Measurements from ENCODE around the gene IMP4.

IMP4 gene, protein sequence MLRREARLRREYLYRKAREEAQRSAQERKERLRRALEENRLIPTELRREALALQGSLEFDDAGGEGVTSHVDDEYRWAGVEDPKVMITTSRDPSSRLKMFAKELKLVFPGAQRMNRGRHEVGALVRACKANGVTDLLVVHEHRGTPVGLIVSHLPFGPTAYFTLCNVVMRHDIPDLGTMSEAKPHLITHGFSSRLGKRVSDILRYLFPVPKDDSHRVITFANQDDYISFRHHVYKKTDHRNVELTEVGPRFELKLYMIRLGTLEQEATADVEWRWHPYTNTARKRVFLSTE

DNA sequence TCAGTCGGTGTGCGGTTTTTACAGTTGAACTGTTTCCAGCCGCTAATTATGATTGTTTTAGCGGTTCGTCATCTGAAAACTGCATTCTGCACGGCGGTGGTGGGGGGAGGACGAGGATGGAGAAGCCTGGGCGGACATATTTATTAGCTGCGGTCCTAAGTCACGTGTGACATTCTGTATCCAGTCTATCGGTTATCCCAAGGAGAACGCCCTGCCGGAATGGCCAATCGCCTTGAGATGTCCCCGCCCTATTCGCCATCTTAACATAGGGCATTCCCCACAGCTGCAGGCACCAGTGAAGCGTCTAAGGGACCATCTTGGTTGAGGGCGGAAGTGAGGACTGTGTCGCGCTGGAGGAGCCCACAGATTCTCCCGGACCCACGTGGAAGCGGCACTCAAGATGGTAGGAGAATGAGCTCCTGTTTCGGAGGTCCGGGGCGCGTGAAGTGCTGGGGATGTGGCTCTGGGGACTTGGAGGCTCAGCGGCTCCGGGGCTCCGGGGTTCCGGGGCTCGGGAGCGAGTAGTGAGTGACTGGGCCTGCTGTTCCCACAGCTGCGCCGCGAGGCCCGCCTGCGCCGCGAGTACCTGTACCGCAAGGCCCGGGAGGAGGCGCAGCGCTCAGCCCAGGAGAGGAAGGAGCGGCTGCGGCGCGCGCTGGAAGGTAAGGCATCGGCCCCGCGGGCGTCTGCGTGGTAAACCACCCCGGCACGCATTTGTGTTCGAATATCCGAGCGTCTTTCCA lies at the start of gene IMP4:
TSS of gene IMP4 (plus strand) at position 365 of the 743 bp plus-strand sequence. CDS start at position 401, 36 bp downstream.
- peak within 1 kb of the TSS; percentile 76 for H3K27ac ChIP-seq
- TF ChIP-seq, protein P1, sequence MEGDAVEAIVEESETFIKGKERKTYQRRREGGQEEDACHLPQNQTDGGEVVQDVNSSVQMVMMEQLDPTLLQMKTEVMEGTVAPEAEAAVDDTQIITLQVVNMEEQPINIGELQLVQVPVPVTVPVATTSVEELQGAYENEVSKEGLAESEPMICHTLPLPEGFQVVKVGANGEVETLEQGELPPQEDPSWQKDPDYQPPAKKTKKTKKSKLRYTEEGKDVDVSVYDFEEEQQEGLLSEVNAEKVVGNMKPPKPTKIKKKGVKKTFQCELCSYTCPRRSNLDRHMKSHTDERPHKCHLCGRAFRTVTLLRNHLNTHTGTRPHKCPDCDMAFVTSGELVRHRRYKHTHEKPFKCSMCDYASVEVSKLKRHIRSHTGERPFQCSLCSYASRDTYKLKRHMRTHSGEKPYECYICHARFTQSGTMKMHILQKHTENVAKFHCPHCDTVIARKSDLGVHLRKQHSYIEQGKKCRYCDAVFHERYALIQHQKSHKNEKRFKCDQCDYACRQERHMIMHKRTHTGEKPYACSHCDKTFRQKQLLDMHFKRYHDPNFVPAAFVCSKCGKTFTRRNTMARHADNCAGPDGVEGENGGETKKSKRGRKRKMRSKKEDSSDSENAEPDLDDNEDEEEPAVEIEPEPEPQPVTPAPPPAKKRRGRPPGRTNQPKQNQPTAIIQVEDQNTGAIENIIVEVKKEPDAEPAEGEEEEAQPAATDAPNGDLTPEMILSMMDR (conservative IDR thresholded peaks at IDR 0.05) = peak; percentile 47
- peak; percentile 93 for TF ChIP-seq ZFX (IDR thresholded peaks at IDR 0.05)

DNA sequence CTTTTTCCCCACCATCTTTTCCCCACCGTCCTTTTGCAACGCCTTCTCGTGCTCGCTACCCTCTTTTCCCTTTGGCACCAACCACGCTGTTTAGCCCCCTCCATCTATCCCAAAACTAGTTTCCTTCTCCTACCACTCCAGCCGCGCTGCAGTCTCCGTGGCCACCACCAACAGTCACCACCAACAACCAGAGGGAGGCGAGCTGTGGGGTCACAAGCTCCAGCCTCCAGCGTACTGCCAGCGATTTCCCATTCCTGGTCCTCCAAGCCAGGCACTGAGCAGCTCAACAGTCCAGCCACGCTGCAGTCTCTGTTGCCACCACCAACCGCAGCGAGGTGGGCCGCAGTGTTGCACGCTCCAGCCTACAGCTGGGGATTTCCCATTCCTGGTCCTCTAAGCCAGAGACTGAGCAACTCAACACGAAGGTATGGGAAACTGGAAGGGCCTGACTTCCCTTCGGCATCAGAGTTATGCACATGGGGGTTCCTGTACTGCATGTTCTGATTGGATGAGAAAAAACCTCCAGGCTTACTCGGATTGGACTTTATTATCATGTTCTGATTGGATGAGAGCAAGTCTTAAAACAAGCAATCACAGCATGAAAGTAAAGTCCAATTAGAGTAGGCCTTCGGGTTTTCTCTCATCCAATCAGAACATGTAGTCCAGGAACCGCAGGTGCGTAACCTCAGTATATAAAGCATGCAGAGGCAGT lies 42.3 kb upstream of the IMP4 start:
- TF ChIP-seq, protein P1 (conservative IDR thresholded peaks at IDR 0.05) = no peak
- no peak for TF ChIP-seq ZFX (IDR thresholded peaks at IDR 0.05)
- H3K27ac ChIP-seq = no peak overlapping the region

DNA sequence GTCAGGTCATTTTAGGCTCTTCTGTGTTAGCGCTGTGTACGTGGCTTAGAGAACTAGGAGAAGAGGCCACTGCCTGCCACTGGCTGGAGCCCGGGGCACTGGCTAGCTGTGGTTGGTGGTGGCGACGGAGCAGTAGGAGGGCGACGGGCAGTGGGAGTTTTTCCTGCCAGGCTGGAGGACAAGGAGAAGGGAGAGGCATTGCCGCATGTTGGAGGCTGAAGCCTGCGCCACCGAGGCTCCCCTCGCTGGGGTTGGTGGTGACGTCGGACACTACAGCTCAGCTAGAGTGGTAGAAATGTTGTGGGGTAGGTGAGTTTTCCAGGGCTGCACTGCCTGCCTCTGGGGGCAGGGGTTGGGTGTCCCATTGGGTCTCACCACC lies 41.7 kb upstream of the IMP4 start:
- H3K27ac ChIP-seq = no peak overlapping the region
- TF ChIP-seq, protein P1 (conservative IDR thresholded peaks at IDR 0.05) = no peak
- TF ChIP-seq ZFX (IDR thresholded peaks at IDR 0.05) = no peak

DNA sequence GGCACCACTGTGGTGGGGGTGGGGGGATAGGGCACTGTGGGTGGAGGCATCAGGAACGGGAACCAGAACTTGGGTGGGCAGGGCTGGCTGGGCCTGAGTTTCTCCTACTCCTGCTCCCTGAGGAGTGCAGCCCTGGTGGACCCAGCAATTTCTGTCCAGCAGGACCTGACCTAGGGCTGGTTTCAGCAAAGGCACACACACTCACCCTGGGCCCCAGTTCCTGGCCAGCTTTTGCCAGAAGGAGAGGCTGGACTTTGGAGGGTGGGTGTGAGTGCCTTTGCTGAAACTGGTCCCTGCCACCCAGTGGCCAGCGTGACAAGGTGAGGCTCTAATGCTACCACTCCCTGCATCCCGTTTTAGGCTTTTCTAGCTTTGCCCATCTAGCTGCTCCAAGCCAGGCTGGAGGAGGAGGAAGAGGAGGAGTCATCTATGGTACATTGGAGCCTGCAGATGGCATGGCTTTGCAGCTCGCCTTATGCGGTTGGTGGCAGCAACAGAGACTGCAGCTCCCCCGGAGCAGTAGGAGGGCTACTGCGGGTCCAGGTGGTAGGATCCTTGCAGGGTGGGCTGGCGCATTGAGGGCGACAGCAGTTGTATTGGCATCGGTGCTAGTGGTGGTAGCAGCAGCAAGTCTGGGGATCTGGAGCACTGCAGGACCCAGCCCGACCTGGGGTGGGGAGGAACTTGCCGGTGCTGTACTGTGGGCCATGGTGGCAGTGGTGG lies 40.4 kb upstream of the IMP4 start:
- H3K27ac ChIP-seq = no peak overlapping the region
- TF ChIP-seq, protein P1 (conservative IDR thresholded peaks at IDR 0.05) = no peak
- TF ChIP-seq ZFX (IDR thresholded peaks at IDR 0.05) = no peak

DNA sequence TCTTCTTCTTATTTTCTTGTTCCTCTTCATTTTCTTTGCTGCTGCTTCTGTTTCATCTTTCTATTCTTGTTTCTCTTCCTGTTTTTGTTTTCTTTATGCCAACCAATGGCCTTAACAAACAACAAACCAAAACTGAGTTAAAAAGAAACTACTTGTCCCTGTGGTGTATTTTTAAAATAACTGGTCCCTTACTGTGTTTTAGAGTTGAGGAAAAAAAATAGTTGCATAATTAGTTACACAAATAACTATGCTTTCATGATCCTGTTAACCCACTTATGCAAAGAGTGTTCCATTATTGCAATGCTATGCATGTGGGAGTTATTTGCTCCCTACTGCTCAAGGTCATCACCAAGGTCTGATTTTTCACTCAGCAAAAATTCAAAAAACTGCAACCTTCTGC lies 39.5 kb upstream of the IMP4 start:
- H3K27ac ChIP-seq = no peak overlapping the region
- TF ChIP-seq ZFX (IDR thresholded peaks at IDR 0.05) = no peak
- TF ChIP-seq, protein P1 (conservative IDR thresholded peaks at IDR 0.05) = no peak

DNA sequence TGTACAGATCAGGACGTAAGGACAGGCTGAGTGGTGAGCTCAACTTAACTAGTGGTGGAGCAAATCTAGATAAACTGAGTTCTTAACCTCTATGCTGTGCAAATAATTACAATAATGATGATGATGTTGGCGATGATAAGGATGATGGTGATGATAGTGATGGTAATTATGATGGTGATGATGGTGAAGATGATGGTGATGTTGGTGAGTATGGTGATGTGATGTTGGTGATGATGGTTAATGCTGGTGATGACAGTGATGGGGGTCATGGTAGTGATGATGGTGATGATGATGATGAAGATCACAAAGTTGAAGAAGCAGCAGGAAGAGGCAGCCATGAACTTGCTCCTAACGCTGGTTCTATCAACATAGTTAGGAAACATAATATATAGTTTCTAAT lies 38.0 kb upstream of the IMP4 start:
- no peak overlapping the region for H3K27ac ChIP-seq
- TF ChIP-seq, protein P1 (conservative IDR thresholded peaks at IDR 0.05) = no peak
- no peak for TF ChIP-seq ZFX (IDR thresholded peaks at IDR 0.05)

Measured in C4-2B (cell line).